Transverse colon (tissue), 4 donors: ENCODE measurements around the gene PRDM2. TPM values are rescaled to one million over a fixed set of nuclear protein-coding genes. Genes with fewer than 3 reads are reported as not detected.

ENCODE experiments used
- DNase-seq: peaks from one replicate; pipeline ENCODE4 v3.0.0-alpha.2; 2019
- H3K27ac ChIP-seq, 4 donors: fragments of 200-600 bp; sonication (generic); 2 replicates each; pipeline ENCODE4 v1.5.1; 2016 to 2018; ENCODE audit warnings: inconsistent platforms in 4 of 4
- H3K27me3 ChIP-seq: fragments of 200-600 bp; sonication (generic); 2 replicates; pipeline ENCODE4 v1.5.1; 2017; ENCODE audit warnings: inconsistent platforms
- H3K36me3 ChIP-seq, 4 donors: fragments of 200-600 bp; sonication (generic); 2 replicates each; pipeline ENCODE4 v1.5.1; 2017 to 2019; ENCODE audit warnings: inconsistent platforms in 4 of 4
- H3K4me1 ChIP-seq, 4 donors: fragments of 200-600 bp; sonication (generic); 2 replicates each; pipeline ENCODE4 v1.5.1; 2017 to 2020; ENCODE audit warnings: inconsistent platforms in 4 of 4
- H3K4me3 ChIP-seq, 4 donors: fragments of 200-600 bp; sonication (generic); 1 replicate in 1 of 4; 2 replicates in 3 of 4; pipeline versions ENCODE4 v1.5.1 to v1.6.1; 2017 to 2019; ENCODE audit warnings: inconsistent platforms in 4 of 4
- H3K9me3 ChIP-seq, 2 donors: fragments of 200-600 bp; sonication (generic); 2 replicates each; pipeline ENCODE4 v1.5.1; 2017 to 2019; ENCODE audit warnings: inconsistent platforms in 2 of 2
- EP300 ChIP-seq: sonication (generic); formaldehyde crosslinking; IDR thresholded peaks from one replicate; pipeline ENCODE4 v1.6.1; 2017; ENCODE audit warnings: antibody characterized with exemption, low read depth
- POLR2A ChIP-seq: fragments of 450-650 bp; IDR thresholded peaks from one replicate; pipeline ENCODE4 v1.6.1; 2016; ENCODE audit warnings: antibody characterized with exemption, mild to moderate bottlenecking, moderate library complexity
- POLR2AphosphoS5 ChIP-seq, 3 donors: sonication (generic); formaldehyde crosslinking; IDR thresholded peaks; one replicate each; pipeline ENCODE4 v1.6.1; 2016; ENCODE audit warnings: antibody characterized with exemption in 3 of 3
- WGBS, 2 donors: methylation state at CpG; one replicate each; pipeline ENCODE4 v1.1.5; 2018; ENCODE audit warnings: low coverage in 1 of 2; 5-methylcytosine and 5-hydroxymethylcytosine counted together
- in situ Hi-C, 4 donors: fragments of 200-750 bp; cut with MboI; loops; one replicate each; pipeline versions ENCODE4 v1.15.0 to v1.15.1; 2017; ENCODE audit warnings: low sequenced_read_pairs in 3 of 4, low pct_ligation_motif_present in 1 of 4, low pct_unique_long_range_greater_than_20kb in 1 of 4
- intact Hi-C: fragments of 100-400 bp; cut with DNase I; formaldehyde crosslinking; loops from one replicate; pipeline ENCODE4 v1.15.1; 2023; ENCODE audit warnings: low total_unique reads
- total RNA-seq, 4 donors: library from RNA; depleted of rRNA; stranded (reverse); fragments of >200 nt; gene quantifications; one replicate each; pipeline ENCODE4 v1.1.0, GENCODE V29; 2016
- TF ChIP-seq, protein P1 (sequence below), 5 experiments: fragments of 200-600 bp in 3 of 5; fragments of 450-650 bp in 2 of 5; sonication (generic) in 3 of 5; IDR thresholded peaks; 1 replicate in 2 of 5; 2 replicates in 3 of 5; pipeline ENCODE4 v1.5.1; 2016 to 2017; ENCODE audit warnings: antibody characterized with exemption in 5 of 5, inconsistent platforms in 3 of 5, mild to moderate bottlenecking in 2 of 5, moderate library complexity in 1 of 5

PRDM2 gene
- total RNA-seq, 4 donors from 2014 or later = 27.3 to 40.5 (median 35.8) TPM

GRCh38 chr1:13794231-13795187 lies 94.5 kb downstream of the PRDM2 start:
- Histone ChIP-seq H3K36me3 (no peaks in the 10 kb centered on the region), H3K4me1 (peaks cover 0 to 6% (median 4%) of the 10 kb centered on the region in 4 donors), H3K27me3 (no peaks in the 10 kb centered on the region), H3K9me3 (no peaks in the 10 kb centered on the region), H3K4me3 (no peak overlapping the region), H3K27ac (no peak overlapping the region)
- TF ChIP-seq POLR2A = no peak
- TF ChIP-seq, protein P1, sequence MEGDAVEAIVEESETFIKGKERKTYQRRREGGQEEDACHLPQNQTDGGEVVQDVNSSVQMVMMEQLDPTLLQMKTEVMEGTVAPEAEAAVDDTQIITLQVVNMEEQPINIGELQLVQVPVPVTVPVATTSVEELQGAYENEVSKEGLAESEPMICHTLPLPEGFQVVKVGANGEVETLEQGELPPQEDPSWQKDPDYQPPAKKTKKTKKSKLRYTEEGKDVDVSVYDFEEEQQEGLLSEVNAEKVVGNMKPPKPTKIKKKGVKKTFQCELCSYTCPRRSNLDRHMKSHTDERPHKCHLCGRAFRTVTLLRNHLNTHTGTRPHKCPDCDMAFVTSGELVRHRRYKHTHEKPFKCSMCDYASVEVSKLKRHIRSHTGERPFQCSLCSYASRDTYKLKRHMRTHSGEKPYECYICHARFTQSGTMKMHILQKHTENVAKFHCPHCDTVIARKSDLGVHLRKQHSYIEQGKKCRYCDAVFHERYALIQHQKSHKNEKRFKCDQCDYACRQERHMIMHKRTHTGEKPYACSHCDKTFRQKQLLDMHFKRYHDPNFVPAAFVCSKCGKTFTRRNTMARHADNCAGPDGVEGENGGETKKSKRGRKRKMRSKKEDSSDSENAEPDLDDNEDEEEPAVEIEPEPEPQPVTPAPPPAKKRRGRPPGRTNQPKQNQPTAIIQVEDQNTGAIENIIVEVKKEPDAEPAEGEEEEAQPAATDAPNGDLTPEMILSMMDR (IDR thresholded peaks at IDR 0.05) = no peak
- TF ChIP-seq EP300 = no peak
- no peak for TF ChIP-seq POLR2AphosphoS5 (IDR thresholded peaks at IDR 0.05)
- intact Hi-C loops = no loop called here
- in situ Hi-C loops = no loop called here
- no peak for DNase-seq
- 85 to 93% methylated on average over 5 to 8 of the region's 8 CpGs for WGBS, 2 donors

GRCh38 chr1:13797397-13797796 lies 97.4 kb downstream of the PRDM2 start:
- 47 to 59% methylated on average over 6 of the region's 6 CpGs for WGBS, 2 donors
- DNase-seq = no peak
- in situ Hi-C loops (no loop called here), intact Hi-C loops (no loop called here)
- Histone ChIP-seq H3K27me3 (no peaks in the 10 kb centered on the region), H3K36me3 (no peaks in the 10 kb centered on the region), H3K4me3 (no peak overlapping the region), H3K27ac (no peak overlapping the region), H3K4me1 (peaks cover 0 to 18% (median 13%) of the 10 kb centered on the region in 4 donors), H3K9me3 (no peaks in the 10 kb centered on the region)
- TF ChIP-seq POLR2A (no peak), POLR2AphosphoS5 (IDR thresholded peaks at IDR 0.05) (no peak), EP300 (no peak)
- TF ChIP-seq, protein P1 (IDR thresholded peaks at IDR 0.05) = no peak

- Histone ChIP-seq H3K27ac (no peak overlapping the region), H3K36me3 (no peaks in the 10 kb centered on the region), H3K4me1 (peaks cover 0 to 20% (median 15%) of the 10 kb centered on the region in 4 donors), H3K4me3 (no peak overlapping the region), H3K27me3 (no peaks in the 10 kb centered on the region), H3K9me3 (no peaks in the 10 kb centered on the region)
- no peak for TF ChIP-seq POLR2A
- TF ChIP-seq POLR2AphosphoS5 (IDR thresholded peaks at IDR 0.05) = no peak
- no peak for TF ChIP-seq EP300
- TF ChIP-seq, protein P1 (IDR thresholded peaks at IDR 0.05) = no peak
- intact Hi-C loops (no loop called here), in situ Hi-C loops (no loop called here)
- DNase-seq = no peak
- 96 to 98% methylated on average over 5 of the region's 5 CpGs for WGBS, 2 donors
Measured at GRCh38 chr1:13798120-13798519, 98.1 kb downstream of the PRDM2 start.

DNA sequence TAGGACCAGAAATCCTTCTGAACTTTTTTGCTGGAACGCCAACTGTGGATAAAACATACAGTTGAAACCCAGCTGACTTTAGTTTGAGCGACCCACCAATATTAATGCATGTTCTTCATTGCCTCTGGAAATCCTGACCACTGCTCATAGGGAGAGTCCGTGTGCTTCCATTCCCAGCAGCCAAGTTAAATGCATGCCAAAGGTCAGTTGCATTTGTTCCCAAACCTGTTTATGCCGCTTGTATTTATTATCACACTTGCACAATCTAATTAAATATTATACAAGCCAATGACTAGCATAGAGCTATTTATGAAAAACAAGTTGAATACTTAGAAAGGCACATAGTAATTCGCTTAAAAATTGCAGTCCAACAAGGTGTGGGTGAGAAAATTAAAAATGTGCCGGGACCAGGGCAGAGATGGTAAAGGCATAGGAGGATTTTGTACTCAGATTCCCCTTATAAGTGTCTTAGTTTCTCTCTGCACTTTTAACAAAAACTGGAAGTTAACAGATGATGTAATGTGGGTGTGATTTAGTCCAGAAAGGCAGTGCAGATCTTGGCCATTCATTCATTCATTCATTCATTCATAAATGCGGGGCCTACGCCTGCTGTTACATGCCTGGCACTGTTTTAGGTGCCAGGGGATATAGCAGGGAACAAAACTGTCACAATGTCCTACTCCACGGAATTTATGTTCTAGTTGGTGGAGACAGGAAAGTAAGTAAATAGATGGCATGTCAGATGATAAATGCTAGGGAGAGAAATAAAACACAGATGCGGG lies 99.7 kb downstream of the PRDM2 start:
- Histone ChIP-seq H3K4me1 (peaks cover 0 to 22% (median 15%) of the 10 kb centered on the region in 4 donors), H3K9me3 (no peaks in the 10 kb centered on the region), H3K27me3 (no peaks in the 10 kb centered on the region), H3K27ac (no peak overlapping the region), H3K36me3 (no peaks in the 10 kb centered on the region), H3K4me3 (no peak overlapping the region)
- peak in 1 of 3 donors; percentile 28 for TF ChIP-seq POLR2AphosphoS5 (IDR thresholded peaks at IDR 0.05)
- TF ChIP-seq, protein P1 (IDR thresholded peaks at IDR 0.05) = no peak
- DNase-seq = peak; percentile 33
- WGBS, 2 donors = 69 to 72% methylated on average over 9 to 10 of the region's 10 CpGs
- in situ Hi-C loops = loop anchor here in 2 of 4 donors (10.0 to 25.0 kb wide), 2 partner anchors 125 to 137 kb away; no protein-coding TSS in a partner anchor
- intact Hi-C loops = no loop called here
